ENCODE measurements around the gene PTGDS.

DNA sequence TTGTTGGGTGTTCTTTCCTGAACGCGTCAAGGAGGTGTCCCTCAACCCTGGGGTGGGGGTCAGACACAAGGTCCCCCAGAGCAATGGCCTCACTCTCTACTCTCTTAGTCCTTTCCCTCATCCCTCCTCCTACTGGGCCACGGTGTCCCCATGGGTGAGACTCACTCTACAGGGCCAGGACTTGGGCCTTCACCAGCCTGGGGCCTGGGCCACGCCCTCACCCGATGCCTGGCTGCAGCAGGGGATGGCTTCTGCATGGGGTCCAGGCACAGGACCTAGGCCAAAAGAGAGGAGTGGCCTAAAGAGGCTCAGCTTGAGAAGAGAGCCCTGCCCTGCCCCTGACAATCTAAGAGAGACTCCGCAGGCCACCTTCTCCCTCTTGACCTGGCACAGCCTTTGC lies 19.4 kb upstream of the PTGDS start:
- TF ChIP-seq GRHL2 (CRISPR knock-in tag; IDR thresholded peaks at IDR 0.05; ENCODE audit: insufficient replicate concordance, severe bottlenecking), result no peak
- TF ChIP-seq CTCF (IDR thresholded peaks at IDR 0.05), result no peak
- no peak for TF ChIP-seq FOXP4 (CRISPR knock-in tag; IDR thresholded peaks at IDR 0.05)
- TF ChIP-seq JUN (CRISPR knock-in tag; IDR thresholded peaks at IDR 0.05), result no peak
- TF ChIP-seq NFYB (CRISPR knock-in tag; conservative IDR thresholded peaks at IDR 0.05; ENCODE audit: low read depth), result no peak
- no peak for TF ChIP-seq SP1 (CRISPR knock-in tag; conservative IDR thresholded peaks at IDR 0.05)
